Measurements from ENCODE around the gene EVI5L.

EVI5L gene

DNA sequence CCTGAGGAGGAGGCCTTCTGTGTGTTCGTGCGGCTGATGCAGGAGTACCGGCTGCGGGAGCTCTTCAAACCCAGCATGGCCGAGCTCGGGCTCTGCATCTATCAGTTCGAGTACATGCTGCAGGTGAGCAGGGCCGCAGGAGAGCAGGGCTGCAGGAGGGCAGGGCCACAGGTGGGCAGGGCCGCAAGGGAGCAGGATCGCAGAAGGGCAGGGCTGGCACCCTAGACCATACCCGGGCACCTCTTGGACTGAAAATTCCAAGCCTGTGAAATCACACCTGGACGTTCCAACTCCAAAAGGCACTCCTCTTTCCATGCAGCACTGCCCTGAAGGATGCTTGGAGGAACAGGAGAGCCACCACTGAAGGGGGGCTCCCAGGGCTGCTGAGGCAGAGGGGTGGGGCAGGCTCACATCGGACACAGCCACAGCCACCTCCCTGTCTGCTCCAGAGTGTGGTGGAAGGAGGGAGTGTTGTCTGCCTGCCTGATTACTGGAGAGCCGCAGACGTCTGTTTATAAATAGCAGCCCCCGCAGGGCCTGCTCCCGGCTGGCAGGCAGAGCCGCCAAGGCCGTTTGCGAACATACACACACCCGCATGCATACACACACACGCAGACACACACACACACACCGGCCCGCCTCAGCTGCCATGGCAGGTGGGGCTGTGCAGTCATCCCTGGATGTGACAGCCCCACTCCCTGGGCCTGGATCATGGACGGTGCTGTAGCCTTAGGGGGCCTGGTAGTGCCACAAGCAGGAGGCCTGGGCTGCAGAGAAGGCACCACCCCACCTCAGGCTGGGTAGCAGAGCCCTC lies 20.2 kb downstream of the EVI5L start:
- H3K9me2 ChIP-seq (replicated peaks; ENCODE audit: low read depth, low read length) = no peaks in the 10 kb centered on the region
- no peak overlapping the region for H3K4me2 ChIP-seq (ENCODE audit: low read depth, low read length, poor library complexity, severe bottlenecking)
- H3K9me3 ChIP-seq (ENCODE audit: insufficient read depth, low read depth, low read length) = no peaks in the 10 kb centered on the region
- H3K4me3 ChIP-seq (ENCODE audit: low read length, poor library complexity, severe bottlenecking) = no peak overlapping the region
- no peaks in the 10 kb centered on the region for H3K4me1 ChIP-seq (ENCODE audit: insufficient read depth, low read length, poor library complexity, severe bottlenecking)
- no peak overlapping the region for H2AFZ ChIP-seq (ENCODE audit: low read length)
- H3K27me3 ChIP-seq (ENCODE audit: insufficient read depth, low read length, poor library complexity, severe bottlenecking) = no peaks in the 10 kb centered on the region
- TF ChIP-seq, protein P1, sequence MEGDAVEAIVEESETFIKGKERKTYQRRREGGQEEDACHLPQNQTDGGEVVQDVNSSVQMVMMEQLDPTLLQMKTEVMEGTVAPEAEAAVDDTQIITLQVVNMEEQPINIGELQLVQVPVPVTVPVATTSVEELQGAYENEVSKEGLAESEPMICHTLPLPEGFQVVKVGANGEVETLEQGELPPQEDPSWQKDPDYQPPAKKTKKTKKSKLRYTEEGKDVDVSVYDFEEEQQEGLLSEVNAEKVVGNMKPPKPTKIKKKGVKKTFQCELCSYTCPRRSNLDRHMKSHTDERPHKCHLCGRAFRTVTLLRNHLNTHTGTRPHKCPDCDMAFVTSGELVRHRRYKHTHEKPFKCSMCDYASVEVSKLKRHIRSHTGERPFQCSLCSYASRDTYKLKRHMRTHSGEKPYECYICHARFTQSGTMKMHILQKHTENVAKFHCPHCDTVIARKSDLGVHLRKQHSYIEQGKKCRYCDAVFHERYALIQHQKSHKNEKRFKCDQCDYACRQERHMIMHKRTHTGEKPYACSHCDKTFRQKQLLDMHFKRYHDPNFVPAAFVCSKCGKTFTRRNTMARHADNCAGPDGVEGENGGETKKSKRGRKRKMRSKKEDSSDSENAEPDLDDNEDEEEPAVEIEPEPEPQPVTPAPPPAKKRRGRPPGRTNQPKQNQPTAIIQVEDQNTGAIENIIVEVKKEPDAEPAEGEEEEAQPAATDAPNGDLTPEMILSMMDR (conservative IDR thresholded peaks at IDR 0.05; ENCODE audit: low read length) = no peak
- TF ChIP-seq EZH2phosphoT487 (IDR thresholded peaks at IDR 0.05; ENCODE audit: borderline replicate concordance) = no peak
- H3F3A ChIP-seq (ENCODE audit: low read depth) = no peaks in the 10 kb centered on the region
- H4K20me1 ChIP-seq (ENCODE audit: insufficient read depth, low read length, poor library complexity, severe bottlenecking) = no peaks in the 10 kb centered on the region
- H3K79me2 ChIP-seq (ENCODE audit: insufficient read depth, low read length) = no peaks in the 10 kb centered on the region
- H3K36me3 ChIP-seq (ENCODE audit: insufficient read depth, low read length) = no peaks in the 10 kb centered on the region
- no peak overlapping the region for H3K9ac ChIP-seq (ENCODE audit: low read depth, low read length, poor library complexity, severe bottlenecking)

DNA sequence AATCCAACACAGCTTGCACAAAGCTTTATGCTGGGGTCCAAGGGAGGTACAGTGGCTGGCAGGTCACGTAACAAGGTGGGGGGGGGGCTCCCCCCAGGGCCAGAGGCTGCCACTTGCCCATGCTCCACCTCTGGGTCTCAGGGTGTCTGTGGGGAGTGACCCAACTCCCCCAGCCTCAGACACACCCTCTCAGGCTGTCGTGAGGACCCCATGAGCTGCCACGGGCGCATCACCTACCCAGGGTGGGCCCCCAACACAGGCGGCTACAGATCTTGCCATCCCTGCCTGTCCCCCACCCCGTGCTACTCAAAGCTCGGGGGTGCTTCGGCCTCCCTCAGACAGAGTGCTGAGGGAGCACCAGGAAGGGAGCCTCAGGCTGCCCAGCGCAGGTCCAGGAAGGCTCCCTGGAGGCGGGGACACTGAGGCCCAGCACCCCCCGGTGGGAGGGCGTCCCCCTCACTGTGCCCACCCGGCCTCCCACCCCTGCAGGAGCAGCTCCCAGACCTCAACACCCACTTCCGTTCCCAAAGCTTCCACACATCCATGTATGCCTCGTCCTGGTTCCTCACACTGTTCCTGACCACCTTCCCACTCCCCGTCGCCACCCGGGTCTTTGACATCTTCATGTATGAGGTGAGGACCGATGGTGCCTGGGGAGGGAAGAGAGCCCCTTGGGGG lies 21.1 kb downstream of the EVI5L start:
- Histone ChIP-seq H3F3A (ENCODE audit: low read depth) (no peaks in the 10 kb centered on the region), H3K9me3 (ENCODE audit: insufficient read depth, low read depth, low read length) (no peaks in the 10 kb centered on the region), H3K79me2 (ENCODE audit: insufficient read depth, low read length) (no peaks in the 10 kb centered on the region), H3K4me2 (ENCODE audit: low read depth, low read length, poor library complexity, severe bottlenecking) (no peak overlapping the region), H3K9ac (ENCODE audit: low read depth, low read length, poor library complexity, severe bottlenecking) (no peak overlapping the region), H3K4me3 (ENCODE audit: low read length, poor library complexity, severe bottlenecking) (no peak overlapping the region), H4K20me1 (ENCODE audit: insufficient read depth, low read length, poor library complexity, severe bottlenecking) (no peaks in the 10 kb centered on the region), H3K4me1 (ENCODE audit: insufficient read depth, low read length, poor library complexity, severe bottlenecking) (no peaks in the 10 kb centered on the region), H3K9me2 (replicated peaks; ENCODE audit: low read depth, low read length) (no peaks in the 10 kb centered on the region), H3K27me3 (ENCODE audit: insufficient read depth, low read length, poor library complexity, severe bottlenecking) (no peaks in the 10 kb centered on the region), H3K36me3 (ENCODE audit: insufficient read depth, low read length) (no peaks in the 10 kb centered on the region), H2AFZ (ENCODE audit: low read length) (no peak overlapping the region)
- TF ChIP-seq EZH2phosphoT487 (IDR thresholded peaks at IDR 0.05; ENCODE audit: borderline replicate concordance) = no peak
- TF ChIP-seq, protein P1 (conservative IDR thresholded peaks at IDR 0.05; ENCODE audit: low read length) = no peak

DNA sequence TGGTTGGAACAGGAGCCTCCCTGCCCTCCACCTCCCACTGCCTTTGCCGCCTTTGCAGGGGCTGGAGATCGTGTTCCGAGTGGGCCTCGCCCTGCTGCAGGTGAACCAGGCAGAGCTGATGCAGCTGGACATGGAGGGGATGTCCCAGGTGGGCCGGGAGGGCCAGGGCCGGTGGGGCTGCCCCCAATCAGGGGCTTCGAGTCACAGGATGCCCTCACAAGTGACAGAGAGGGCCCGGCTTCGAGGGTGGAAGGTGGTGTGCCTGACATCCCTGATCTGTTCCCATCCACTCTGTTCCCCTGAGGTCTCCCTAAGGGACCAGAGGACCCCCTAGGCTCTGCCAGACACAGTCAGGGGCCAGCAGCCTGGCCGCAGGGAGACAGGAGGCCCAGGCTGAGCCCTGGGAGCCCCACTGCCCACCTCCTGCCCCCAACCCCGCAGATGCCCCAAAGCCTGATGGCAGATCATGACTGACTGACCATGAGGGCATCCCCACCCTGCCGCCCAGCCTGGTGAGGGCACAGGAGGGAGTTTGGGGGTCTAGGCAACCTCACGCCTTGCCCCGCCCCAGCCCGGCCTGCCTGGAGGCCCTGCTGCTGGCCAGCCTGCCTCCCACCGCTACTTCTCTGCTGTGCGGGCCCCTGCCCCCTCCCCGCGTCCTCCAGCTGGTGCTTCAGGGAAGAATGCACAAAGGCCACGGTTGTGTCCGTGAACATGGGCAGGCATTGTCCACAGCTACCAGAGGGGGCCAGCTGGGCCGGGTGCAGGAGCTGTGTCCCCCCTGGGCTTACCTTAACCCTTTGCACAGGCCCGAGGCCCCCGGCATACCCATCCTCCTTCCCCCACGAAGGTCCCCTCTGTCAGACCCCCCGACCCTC lies 21.8 kb downstream of the EVI5L start:
- no peak overlapping the region for H2AFZ ChIP-seq (ENCODE audit: low read length)
- H3K9me3 ChIP-seq (ENCODE audit: insufficient read depth, low read depth, low read length) = no peaks in the 10 kb centered on the region
- no peaks in the 10 kb centered on the region for H3K36me3 ChIP-seq (ENCODE audit: insufficient read depth, low read length)
- H4K20me1 ChIP-seq (ENCODE audit: insufficient read depth, low read length, poor library complexity, severe bottlenecking) = no peaks in the 10 kb centered on the region
- no peaks in the 10 kb centered on the region for H3F3A ChIP-seq (ENCODE audit: low read depth)
- H3K79me2 ChIP-seq (ENCODE audit: insufficient read depth, low read length) = no peaks in the 10 kb centered on the region
- H3K4me1 ChIP-seq (ENCODE audit: insufficient read depth, low read length, poor library complexity, severe bottlenecking) = no peaks in the 10 kb centered on the region
- H3K9ac ChIP-seq (ENCODE audit: low read depth, low read length, poor library complexity, severe bottlenecking) = no peak overlapping the region
- no peak overlapping the region for H3K4me3 ChIP-seq (ENCODE audit: low read length, poor library complexity, severe bottlenecking)
- H3K4me2 ChIP-seq (ENCODE audit: low read depth, low read length, poor library complexity, severe bottlenecking) = no peak overlapping the region
- H3K9me2 ChIP-seq (replicated peaks; ENCODE audit: low read depth, low read length) = no peaks in the 10 kb centered on the region
- no peak for TF ChIP-seq EZH2phosphoT487 (IDR thresholded peaks at IDR 0.05; ENCODE audit: borderline replicate concordance)
- TF ChIP-seq, protein P1 (conservative IDR thresholded peaks at IDR 0.05; ENCODE audit: low read length) = no peak
- no peaks in the 10 kb centered on the region for H3K27me3 ChIP-seq (ENCODE audit: insufficient read depth, low read length, poor library complexity, severe bottlenecking)
